ENCODE measurements around the gene ITPR1.

DNA sequence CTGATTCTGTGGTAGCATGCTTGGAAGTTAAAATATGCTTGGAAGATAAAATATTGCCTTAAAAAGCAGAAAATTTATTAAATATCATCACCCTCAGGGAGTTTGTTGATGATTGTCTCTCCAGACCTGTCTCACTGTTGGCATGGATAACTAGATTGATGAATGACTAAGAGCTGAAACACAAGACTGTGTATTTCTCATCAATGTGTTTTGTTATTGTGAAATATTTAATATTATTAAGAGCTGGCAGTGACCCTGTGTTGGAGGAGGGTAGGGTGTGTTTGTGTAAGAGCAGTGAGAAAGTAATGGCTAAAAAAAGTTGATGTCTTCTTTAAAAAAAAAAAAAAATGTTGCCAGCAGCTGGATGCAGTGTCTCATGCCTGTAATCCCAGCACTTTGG is 82.2 kb downstream of the ITPR1 start:
- TF ChIP-seq POLR2AphosphoS5 (IDR thresholded peaks at IDR 0.05; ENCODE audit: low read length) (no peak), HDAC2 (IDR thresholded peaks at IDR 0.05) (no peak), FOS (IDR thresholded peaks at IDR 0.05; ENCODE audit: borderline replicate concordance, extremely low read depth, insufficient read length) (no peak), SUZ12 (IDR thresholded peaks at IDR 0.05; ENCODE audit: unreplicated experiment) (no peak), MTA2 (IDR thresholded peaks at IDR 0.05; ENCODE audit: low read depth) (no peak)

Data from GM12878 (cell line).